ENCODE measurements around the gene HIGD1A. TPM values are rescaled to one million over a fixed set of nuclear protein-coding genes. Genes with fewer than 3 reads are reported as not detected.

The HIGD1A gene
- total and polyA plus RNA-seq, 9 of the 15 experiments (the other 6 are each of a cell fraction or from before 2014, with no cell fraction given): 165 to 1,185 (median 333) TPM

DNA sequence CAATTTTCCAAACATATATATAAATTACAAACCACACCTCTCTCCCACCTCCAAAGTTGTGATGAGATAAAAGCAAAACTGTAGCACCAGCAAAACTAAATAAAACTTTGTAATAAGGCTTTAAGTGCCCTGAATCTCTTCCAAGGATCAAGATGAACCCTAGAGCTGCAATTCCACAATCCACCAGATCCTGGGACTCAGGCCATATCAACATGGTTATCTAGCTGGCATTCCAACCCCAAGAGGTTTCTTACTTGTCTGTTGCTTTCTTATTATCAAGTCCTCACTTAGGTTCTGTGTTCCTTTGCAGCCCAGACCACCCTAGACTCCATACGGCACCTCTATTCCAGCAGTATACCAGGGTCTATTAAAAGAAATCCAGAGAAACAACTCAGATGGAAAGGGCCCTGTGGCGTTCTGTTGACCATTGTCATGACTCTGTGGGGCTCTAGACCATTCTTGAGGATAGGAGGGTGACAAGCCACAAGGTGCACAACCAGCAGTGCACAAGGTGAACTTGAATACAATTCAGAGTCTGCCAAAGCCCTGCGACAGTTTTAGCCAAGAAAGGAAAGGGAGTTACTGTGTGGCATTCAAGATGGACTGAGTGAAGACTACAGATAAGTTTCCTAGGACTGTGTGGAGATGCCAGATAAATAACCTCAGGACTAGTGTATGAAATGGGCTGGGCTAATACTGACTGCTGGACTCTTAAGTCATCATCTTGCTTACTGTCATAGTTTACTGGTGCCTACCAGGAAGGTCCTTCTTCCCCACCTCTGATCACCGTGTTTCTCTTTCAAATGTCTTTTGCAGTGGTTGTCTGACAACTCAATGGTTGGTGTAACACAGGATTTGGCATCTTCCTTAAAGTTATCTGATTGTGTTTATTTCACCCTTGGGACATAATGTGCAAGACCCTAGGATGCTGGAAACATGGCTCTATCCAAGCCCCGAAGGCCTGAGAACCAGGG, 32.1 kb upstream of the HIGD1A start (continued):
- TF ChIP-seq, protein P1, sequence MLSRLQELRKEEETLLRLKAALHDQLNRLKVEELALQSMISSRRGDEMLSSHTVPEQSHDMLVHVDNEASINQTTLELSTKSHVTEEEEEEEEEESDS (CRISPR knock-in tag; IDR thresholded peaks at IDR 0.05): no peak
- TF ChIP-seq ZNF197 (CRISPR knock-in tag; IDR thresholded peaks at IDR 0.05; ENCODE audit: low read depth): peak; percentile 78; the same call in 1 of the 2 replicates
- TF ChIP-seq HIVEP1 (CRISPR knock-in tag; IDR thresholded peaks at IDR 0.05): no peak
- TF ChIP-seq, protein P2, sequence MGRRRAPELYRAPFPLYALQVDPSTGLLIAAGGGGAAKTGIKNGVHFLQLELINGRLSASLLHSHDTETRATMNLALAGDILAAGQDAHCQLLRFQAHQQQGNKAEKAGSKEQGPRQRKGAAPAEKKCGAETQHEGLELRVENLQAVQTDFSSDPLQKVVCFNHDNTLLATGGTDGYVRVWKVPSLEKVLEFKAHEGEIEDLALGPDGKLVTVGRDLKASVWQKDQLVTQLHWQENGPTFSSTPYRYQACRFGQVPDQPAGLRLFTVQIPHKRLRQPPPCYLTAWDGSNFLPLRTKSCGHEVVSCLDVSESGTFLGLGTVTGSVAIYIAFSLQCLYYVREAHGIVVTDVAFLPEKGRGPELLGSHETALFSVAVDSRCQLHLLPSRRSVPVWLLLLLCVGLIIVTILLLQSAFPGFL (CRISPR knock-in tag; IDR thresholded peaks at IDR 0.05): no peak
- TF ChIP-seq, protein P3, sequence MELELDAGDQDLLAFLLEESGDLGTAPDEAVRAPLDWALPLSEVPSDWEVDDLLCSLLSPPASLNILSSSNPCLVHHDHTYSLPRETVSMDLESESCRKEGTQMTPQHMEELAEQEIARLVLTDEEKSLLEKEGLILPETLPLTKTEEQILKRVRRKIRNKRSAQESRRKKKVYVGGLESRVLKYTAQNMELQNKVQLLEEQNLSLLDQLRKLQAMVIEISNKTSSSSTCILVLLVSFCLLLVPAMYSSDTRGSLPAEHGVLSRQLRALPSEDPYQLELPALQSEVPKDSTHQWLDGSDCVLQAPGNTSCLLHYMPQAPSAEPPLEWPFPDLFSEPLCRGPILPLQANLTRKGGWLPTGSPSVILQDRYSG (tag; conservative IDR thresholded peaks at IDR 0.05; ENCODE audit: low read depth): no peak
- TF ChIP-seq, protein P4, sequence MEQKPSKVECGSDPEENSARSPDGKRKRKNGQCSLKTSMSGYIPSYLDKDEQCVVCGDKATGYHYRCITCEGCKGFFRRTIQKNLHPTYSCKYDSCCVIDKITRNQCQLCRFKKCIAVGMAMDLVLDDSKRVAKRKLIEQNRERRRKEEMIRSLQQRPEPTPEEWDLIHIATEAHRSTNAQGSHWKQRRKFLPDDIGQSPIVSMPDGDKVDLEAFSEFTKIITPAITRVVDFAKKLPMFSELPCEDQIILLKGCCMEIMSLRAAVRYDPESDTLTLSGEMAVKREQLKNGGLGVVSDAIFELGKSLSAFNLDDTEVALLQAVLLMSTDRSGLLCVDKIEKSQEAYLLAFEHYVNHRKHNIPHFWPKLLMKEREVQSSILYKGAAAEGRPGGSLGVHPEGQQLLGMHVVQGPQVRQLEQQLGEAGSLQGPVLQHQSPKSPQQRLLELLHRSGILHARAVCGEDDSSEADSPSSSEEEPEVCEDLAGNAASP (IDR thresholded peaks at IDR 0.05): no peak
- no peak for TF ChIP-seq ELF1 (tag; IDR thresholded peaks at IDR 0.05)
- no peak for TF ChIP-seq BACH1 (tag; IDR thresholded peaks at IDR 0.05)
- peak; percentile 53; the same call in 1 of the 2 replicates for TF ChIP-seq BHLHE40 (IDR thresholded peaks at IDR 0.05; ENCODE audit: low read length)
- TF ChIP-seq KDM1A (IDR thresholded peaks at IDR 0.05): peak; percentile 76 to 89
- TF ChIP-seq, protein P5, sequence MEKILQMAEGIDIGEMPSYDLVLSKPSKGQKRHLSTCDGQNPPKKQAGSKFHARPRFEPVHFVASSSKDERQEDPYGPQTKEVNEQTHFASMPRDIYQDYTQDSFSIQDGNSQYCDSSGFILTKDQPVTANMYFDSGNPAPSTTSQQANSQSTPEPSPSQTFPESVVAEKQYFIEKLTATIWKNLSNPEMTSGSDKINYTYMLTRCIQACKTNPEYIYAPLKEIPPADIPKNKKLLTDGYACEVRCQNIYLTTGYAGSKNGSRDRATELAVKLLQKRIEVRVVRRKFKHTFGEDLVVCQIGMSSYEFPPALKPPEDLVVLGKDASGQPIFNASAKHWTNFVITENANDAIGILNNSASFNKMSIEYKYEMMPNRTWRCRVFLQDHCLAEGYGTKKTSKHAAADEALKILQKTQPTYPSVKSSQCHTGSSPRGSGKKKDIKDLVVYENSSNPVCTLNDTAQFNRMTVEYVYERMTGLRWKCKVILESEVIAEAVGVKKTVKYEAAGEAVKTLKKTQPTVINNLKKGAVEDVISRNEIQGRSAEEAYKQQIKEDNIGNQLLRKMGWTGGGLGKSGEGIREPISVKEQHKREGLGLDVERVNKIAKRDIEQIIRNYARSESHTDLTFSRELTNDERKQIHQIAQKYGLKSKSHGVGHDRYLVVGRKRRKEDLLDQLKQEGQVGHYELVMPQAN (IDR thresholded peaks at IDR 0.05; ENCODE audit: borderline replicate concordance): no peak
- no peak for TF ChIP-seq ZNF41 (CRISPR knock-in tag; conservative IDR thresholded peaks at IDR 0.05)
- TF ChIP-seq, protein P6, sequence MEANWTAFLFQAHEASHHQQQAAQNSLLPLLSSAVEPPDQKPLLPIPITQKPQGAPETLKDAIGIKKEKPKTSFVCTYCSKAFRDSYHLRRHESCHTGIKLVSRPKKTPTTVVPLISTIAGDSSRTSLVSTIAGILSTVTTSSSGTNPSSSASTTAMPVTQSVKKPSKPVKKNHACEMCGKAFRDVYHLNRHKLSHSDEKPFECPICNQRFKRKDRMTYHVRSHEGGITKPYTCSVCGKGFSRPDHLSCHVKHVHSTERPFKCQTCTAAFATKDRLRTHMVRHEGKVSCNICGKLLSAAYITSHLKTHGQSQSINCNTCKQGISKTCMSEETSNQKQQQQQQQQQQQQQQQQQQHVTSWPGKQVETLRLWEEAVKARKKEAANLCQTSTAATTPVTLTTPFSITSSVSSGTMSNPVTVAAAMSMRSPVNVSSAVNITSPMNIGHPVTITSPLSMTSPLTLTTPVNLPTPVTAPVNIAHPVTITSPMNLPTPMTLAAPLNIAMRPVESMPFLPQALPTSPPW (CRISPR knock-in tag; IDR thresholded peaks at IDR 0.05): peak; percentile 61
- peak; percentile 93 for TF ChIP-seq SMARCE1 (IDR thresholded peaks at IDR 0.05)
- TF ChIP-seq CREM (IDR thresholded peaks at IDR 0.05; ENCODE audit: low read depth): peak; percentile 70
- peak in 1 of 2 experiments; percentile 78; a peak in 1 of 3 replicates for TF ChIP-seq CBX3 (IDR thresholded peaks at IDR 0.05; ENCODE audit: borderline replicate concordance in 1 of 2, low read length in 2 of 2)
- peak; percentile 93 for TF ChIP-seq CTBP1 (IDR thresholded peaks at IDR 0.05; ENCODE audit: borderline replicate concordance)
- TF ChIP-seq, protein P7, sequence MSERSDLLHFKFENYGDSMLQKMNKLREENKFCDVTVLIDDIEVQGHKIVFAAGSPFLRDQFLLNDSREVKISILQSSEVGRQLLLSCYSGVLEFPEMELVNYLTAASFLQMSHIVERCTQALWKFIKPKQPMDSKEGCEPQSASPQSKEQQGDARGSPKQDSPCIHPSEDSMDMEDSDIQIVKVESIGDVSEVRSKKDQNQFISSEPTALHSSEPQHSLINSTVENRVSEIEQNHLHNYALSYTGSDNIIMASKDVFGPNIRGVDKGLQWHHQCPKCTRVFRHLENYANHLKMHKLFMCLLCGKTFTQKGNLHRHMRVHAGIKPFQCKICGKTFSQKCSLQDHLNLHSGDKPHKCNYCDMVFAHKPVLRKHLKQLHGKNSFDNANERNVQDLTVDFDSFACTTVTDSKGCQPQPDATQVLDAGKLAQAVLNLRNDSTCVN (CRISPR knock-in tag; IDR thresholded peaks at IDR 0.05): no peak
- peak; percentile 95; the same call in 1 of the 2 replicates for TF ChIP-seq CC2D1A (IDR thresholded peaks at IDR 0.05)
